Activated CD4-positive, alpha-beta memory T cell treated with anti-CD3 and anti-CD28 coated beads, Interleukin-2, amount 10 ng/mL, durations not matched to agents 7 days and 5 days (primary cell): ENCODE data around the gene FAT2. TPM values are rescaled to one million over a fixed set of nuclear protein-coding genes. Genes with fewer than 3 reads are reported as not detected.
A peak's percentile ranks its signal among the peaks of the same experiment; 100 is the strongest.

Source experiments
- CTCF ChIA-PET: fragments of 350-600 bp; sonication (Branson Sonifier 250); formaldehyde crosslinking; loops from one replicate; lab custom pipeline; 2021; ENCODE audit warnings: antibody characterized with exemption, inconsistent platforms; lab: Charles Lee
- POLR2A ChIA-PET: fragments of 350-600 bp; sonication (Branson Sonifier 250); formaldehyde crosslinking; loops from one replicate; lab custom pipeline; 2021; ENCODE audit warnings: antibody characterized with exemption; lab: Charles Lee
- DNase-seq: peaks from one replicate; pipeline ENCODE4 v3.0.0-alpha.2; 2020
- H3K27ac Mint-ChIP-seq: one replicate; pipeline ENCODE4 v1.8.0; 2021; ENCODE audit warnings: mild to moderate bottlenecking, mixed read lengths
- H3K27me3 Mint-ChIP-seq: one replicate; pipeline ENCODE4 v1.8.0; 2021; ENCODE audit warnings: mixed read lengths
- H3K36me3 Mint-ChIP-seq: one replicate; pipeline ENCODE4 v1.8.0; 2021; ENCODE audit warnings: low read depth, mixed read lengths
- H3K4me1 Mint-ChIP-seq: one replicate; pipeline ENCODE4 v1.8.0; 2021; ENCODE audit warnings: mixed read lengths
- H3K4me3 Mint-ChIP-seq: one replicate; pipeline ENCODE4 v1.8.0; 2021; ENCODE audit warnings: mild to moderate bottlenecking, mixed read lengths
- H3K9me3 Mint-ChIP-seq: one replicate; pipeline ENCODE4 v1.8.0; 2021; ENCODE audit warnings: mixed read lengths
- total RNA-seq, 2 experiments: library from RNA; stranded (reverse); gene quantifications; one replicate each; pipeline ENCODE4 v1.2.3, GENCODE V29; 2021

Gene FAT2
- total RNA-seq, 2 experiments from 2014 or later = not detected

DNA sequence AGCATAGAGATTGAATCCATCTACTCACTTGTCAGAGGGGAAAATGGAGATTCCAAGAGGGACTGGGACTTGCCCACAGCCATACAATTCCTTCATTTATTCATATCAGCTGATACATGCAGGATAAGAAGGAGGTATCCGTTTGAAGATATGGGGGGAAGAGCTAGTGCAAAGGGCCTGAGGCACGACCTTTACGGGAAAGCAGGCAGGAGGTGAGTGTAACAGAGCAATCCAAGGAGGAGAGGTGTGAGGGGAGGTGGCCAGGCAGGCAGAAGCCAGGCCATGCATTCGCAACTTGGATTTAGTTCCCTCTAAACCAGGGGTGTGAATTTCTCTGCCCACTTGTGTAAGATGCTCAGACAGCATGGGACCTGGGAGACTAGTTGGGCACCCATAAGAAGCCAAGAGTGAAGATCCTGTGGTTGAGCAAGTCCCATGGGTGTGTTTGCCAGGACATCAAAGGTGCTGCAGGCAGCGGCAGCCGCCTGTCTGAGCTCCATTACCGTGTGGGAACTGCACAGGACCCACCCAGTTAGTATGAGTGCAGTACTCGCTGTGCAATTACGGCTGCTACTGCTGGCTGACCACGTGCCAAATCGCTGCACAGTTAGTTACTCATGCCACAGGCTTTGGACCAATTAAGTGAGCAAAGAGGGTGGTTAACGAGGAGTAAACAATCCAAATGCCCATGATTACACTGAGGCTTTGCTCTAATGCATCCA, 31.4 kb upstream of the FAT2 start:
- Mint-ChIP-seq H3K4me1 (no peaks in the 10 kb centered on the region), H3K27me3 (peaks cover 13% of the 10 kb centered on the region)
- POLR2A ChIA-PET = no interaction called here

DNA sequence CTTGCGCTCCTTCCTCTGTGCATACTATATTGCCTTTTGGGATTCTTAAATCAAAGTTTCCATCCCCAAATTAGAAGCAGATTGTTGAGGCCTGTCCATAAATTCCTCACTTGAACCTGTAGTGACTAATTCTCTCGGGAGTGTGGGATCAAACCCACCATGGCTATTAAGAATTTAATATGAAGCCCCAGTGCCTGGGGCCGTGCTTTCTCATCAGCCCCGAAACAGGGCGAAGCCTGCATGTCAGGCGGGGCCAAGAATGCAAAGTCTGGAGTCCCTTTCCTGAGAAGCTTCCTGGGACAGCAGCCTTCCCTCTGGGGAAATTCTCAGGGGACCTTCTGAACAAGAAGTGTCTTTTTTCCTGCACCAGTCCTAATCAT, 29.3 kb upstream of the FAT2 start:
- POLR2A ChIA-PET = no interaction called here
- H3K36me3 Mint-ChIP-seq = no peaks in the 10 kb centered on the region
- no peak overlapping the region for H3K27ac Mint-ChIP-seq
- no peak overlapping the region for H3K4me3 Mint-ChIP-seq
- H3K27me3 Mint-ChIP-seq = peaks cover 18% of the 10 kb centered on the region
- peaks cover under 1% of the 10 kb centered on the region for H3K4me1 Mint-ChIP-seq
- DNase-seq = no peak
- H3K9me3 Mint-ChIP-seq = no peaks in the 10 kb centered on the region
- CTCF ChIA-PET = interaction anchor here (1.1 kb wide), 1 partner anchor 32 kb away, joined by 3 read pairs; no protein-coding TSS in a partner anchor

More for the DNA sequence above, 31.4 kb upstream of the FAT2 start:
- H3K36me3 Mint-ChIP-seq = no peaks in the 10 kb centered on the region
- DNase-seq = no peak
- no peaks in the 10 kb centered on the region for H3K9me3 Mint-ChIP-seq
- no peak overlapping the region for H3K27ac Mint-ChIP-seq
- CTCF ChIA-PET = no interaction called here
- no peak overlapping the region for H3K4me3 Mint-ChIP-seq

DNA sequence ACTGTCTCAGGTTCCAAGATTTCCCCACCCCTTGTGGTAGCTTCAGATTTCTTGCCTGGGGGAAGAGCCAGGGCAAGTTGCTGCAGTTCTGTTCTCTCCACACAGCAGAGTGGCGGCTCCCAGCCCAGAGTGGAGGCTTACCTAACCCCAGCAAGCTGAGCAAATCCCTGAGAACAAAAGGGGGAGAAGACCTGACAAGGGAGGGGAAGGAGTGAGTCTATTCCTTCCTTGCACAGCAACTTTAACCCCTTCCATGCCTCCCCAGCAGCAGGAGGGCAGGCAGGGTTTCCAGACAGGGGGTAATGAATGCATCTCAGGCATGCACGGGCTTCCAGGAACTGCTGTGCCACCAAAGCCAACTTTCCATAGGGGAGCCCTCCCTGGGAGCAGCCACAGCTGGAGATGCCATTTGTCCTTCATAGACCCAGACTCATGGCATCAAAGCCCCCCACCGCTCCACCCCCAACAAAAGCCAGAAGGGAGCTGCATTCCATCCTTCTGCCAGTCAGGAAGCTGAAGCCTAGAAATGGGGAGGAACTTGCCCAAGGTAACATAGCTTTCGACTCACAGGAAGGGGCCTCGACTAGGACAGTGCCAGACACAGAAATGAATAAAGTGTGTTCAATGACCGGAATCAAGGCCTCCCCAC, 28.8 kb upstream of the FAT2 start:
- Mint-ChIP-seq H3K4me3 (no peak overlapping the region), H3K36me3 (no peaks in the 10 kb centered on the region), H3K9me3 (no peaks in the 10 kb centered on the region), H3K27ac (no peak overlapping the region), H3K27me3 (peaks cover 17% of the 10 kb centered on the region), H3K4me1 (peaks cover 3% of the 10 kb centered on the region)
- ChIA-PET POLR2A (no interaction called here), CTCF (interaction anchor here (1.1 kb wide), 1 partner anchor 32 kb away, joined by 3 read pairs; no protein-coding TSS in a partner anchor)
- DNase-seq = no peak

DNA sequence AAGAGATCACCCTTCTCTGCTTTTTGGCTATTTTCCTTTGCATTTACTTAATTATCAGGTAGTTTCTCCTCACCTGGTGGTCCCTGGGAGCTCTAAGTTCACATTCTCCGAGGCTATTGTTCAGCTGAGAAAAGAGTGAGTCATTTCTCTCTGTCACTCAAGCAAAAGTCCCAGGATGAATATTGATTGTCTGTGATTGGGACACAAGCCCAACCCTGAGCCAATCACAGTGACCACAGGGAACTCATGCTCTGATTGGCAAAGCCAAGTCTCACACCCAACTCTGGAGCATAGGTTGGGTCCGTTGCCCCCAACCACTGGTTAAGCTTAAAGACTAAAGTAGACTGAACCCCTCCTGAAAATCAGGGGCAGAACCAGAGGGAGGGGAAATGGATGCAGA, 27.8 kb upstream of the FAT2 start:
- DNase-seq = no peak
- peaks cover 10% of the 10 kb centered on the region for H3K27me3 Mint-ChIP-seq
- no peaks in the 10 kb centered on the region for H3K36me3 Mint-ChIP-seq
- ChIA-PET CTCF (no interaction called here), POLR2A (no interaction called here)
- H3K27ac Mint-ChIP-seq = no peak overlapping the region
- peaks cover 3% of the 10 kb centered on the region for H3K4me1 Mint-ChIP-seq
- H3K9me3 Mint-ChIP-seq = no peaks in the 10 kb centered on the region
- H3K4me3 Mint-ChIP-seq = no peak overlapping the region

DNA sequence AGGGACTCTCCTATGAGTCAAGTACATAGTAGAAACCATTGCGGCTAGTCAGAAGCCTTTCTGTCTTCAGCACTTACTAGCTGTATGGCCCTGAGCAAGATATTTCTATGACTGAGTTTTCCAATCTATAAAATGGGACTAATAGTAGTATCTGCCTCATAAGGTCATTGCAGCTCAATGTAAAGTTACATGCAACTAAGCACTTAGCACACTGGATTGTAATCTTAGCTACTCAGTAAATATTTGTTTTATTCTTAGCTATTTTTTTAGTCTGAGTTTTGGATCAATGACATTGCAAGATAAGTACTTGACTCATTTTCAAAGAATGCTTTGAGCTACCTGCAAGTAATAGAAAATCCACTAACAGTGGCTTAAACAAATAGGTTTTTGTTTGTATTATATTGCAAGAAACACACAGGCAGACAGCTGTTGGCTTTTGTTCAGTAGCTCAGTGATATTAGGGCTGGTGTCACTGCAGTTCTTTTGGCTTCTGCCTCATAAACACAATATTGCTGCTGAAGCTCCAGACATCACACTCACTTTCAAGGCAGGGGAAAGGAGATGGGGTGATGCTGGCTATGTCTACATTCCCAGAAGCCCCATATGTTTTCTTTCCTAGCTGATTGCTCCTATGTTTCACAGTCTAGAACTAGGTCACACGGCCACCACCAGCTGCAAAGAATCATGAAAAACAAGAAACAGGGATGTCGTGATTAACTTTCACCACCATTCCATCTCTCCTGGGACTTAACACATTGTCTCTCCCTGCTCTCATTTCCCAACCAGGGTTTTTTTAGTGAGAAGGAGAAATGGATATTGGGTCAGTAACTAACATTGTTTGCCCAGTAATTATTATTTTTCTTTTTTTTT, 26.9 kb upstream of the FAT2 start:
- no peaks in the 10 kb centered on the region for H3K9me3 Mint-ChIP-seq
- POLR2A ChIA-PET = no interaction called here

DNA sequence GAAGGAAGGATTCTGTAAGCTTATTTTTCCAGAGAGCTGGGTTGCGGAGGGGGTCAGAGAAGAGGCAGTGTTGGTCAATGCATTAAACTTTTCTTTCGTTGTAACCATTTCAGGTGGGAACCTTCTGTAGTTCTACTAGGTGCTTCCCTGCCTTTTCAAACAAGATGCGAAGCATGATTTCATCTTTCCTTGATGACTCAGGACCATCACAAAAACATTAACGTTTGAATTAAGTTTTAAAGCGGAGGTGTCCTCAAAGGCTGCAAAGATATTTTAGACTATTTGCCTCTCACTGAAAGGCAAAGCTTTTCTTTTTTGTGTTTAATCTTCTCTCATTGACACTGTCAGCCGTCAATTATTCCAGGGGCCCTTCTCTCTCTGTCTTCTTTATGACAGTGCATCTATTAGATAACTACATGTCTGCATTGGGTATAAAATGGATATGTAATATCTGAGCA, 26.3 kb upstream of the FAT2 start:
- DNase-seq = no peak
- ChIA-PET POLR2A (no interaction called here), CTCF (no interaction called here)
- Mint-ChIP-seq H3K36me3 (no peaks in the 10 kb centered on the region), H3K4me3 (no peak overlapping the region), H3K9me3 (no peaks in the 10 kb centered on the region), H3K27ac (no peak overlapping the region), H3K4me1 (peaks cover 16% of the 10 kb centered on the region), H3K27me3 (peaks cover 10% of the 10 kb centered on the region)

More for the DNA sequence above, 26.9 kb upstream of the FAT2 start:
- Mint-ChIP-seq H3K4me3 (no peak overlapping the region), H3K4me1 (peaks cover 11% of the 10 kb centered on the region), H3K36me3 (no peaks in the 10 kb centered on the region), H3K27me3 (peaks cover 10% of the 10 kb centered on the region), H3K27ac (no peak overlapping the region)
- no peak for DNase-seq
- CTCF ChIA-PET = no interaction called here

DNA sequence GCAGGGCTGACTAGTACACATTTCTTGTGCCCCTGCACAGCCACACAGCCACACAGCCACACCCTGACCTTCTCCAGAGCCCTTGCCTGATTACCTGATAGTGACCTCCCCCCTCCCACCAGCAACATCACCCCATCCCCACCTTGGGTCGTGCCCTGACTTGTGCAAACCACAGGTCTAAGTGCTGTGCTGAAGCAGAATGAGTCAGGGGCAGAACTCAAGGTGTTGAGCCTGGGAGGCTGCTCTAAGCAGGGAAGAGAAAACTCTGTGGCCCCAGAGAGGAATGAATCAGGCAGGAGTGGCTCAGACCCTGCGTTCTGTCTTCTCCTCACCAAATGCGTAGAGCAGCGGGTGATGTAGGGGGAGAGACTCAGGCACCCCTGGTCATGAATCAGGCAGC, 24.3 kb upstream of the FAT2 start:
- no peak for DNase-seq
- no peak overlapping the region for H3K4me3 Mint-ChIP-seq
- ChIA-PET CTCF (no interaction called here), POLR2A (no interaction called here)
- H3K9me3 Mint-ChIP-seq = no peaks in the 10 kb centered on the region
- H3K36me3 Mint-ChIP-seq = no peaks in the 10 kb centered on the region
- peaks cover 21% of the 10 kb centered on the region for H3K4me1 Mint-ChIP-seq
- peaks cover 4% of the 10 kb centered on the region for H3K27me3 Mint-ChIP-seq
- no peak overlapping the region for H3K27ac Mint-ChIP-seq

DNA sequence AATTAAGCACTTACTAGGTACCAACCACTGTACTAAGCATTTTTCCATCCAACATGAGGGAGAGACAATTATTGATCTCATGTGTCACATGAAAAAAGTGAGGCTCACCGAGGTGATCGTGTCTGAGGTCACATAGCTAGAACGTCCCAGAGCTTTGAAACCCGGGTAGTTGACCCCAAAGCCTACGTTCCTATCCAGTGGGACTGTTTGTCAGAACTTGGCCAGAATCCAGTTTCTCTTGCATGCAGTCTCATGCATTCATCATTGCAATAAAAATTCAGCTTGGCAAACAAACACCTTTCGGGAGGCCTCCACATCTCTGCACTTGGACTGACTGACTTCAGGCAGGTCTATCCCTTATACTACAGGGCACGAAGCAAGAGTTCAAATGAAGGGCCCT, 23.4 kb upstream of the FAT2 start:
- Mint-ChIP-seq H3K27ac (no peak overlapping the region), H3K9me3 (no peaks in the 10 kb centered on the region), H3K27me3 (peaks cover 10% of the 10 kb centered on the region), H3K4me3 (no peak overlapping the region), H3K4me1 (peaks cover 21% of the 10 kb centered on the region), H3K36me3 (no peaks in the 10 kb centered on the region)
- no peak for DNase-seq
- CTCF ChIA-PET = no interaction called here
- POLR2A ChIA-PET = no interaction called here

DNA sequence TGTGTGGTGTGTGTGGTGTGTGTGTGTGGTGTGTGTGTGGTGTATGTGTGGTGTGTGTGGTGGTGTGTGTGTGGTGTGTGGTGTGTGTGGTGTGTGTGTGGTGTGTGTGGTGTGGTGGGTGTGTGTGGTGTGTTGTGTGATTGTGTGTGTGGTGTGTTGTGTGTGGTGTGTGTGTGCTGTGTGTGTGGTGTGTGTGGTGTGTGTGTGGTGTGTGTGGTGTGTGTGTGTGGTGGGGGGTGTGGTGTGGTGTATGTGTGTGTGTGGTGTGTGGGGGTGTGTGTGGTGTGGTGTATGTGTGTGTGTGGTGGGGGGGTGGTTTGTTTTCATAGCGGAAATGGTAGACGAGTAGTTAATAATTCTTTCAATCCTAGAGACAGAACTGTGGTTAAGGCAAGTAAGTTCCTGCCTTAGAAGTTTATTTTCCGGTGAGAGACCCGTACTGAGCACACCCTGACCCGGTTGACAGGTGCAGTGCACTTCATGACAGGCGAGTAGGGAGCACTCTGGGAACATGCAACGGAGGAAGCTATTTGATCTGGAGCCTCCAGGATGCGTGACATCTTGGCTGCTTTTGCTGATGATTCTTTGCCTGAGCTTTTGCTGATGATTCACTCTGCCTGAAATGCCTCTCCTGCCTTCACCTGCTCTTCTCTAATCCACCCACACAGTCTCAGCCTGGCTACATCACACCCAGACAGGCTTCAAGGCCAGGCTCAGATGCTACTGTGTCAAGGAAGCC, 21.7 kb upstream of the FAT2 start:
- Mint-ChIP-seq H3K27me3 (peaks cover 10% of the 10 kb centered on the region), H3K4me1 (peaks cover 21% of the 10 kb centered on the region), H3K27ac (peak overlapping the region; percentile 42), H3K36me3 (no peaks in the 10 kb centered on the region), H3K9me3 (no peaks in the 10 kb centered on the region), H3K4me3 (no peak overlapping the region)
- DNase-seq = peak; percentile 33
- CTCF ChIA-PET = interaction anchor here (1.1 to 1.7 kb wide), 2 partner anchors 39 to 45 kb away, joined by 3 to 5 read pairs; no protein-coding TSS in a partner anchor
- POLR2A ChIA-PET = no interaction called here

DNA sequence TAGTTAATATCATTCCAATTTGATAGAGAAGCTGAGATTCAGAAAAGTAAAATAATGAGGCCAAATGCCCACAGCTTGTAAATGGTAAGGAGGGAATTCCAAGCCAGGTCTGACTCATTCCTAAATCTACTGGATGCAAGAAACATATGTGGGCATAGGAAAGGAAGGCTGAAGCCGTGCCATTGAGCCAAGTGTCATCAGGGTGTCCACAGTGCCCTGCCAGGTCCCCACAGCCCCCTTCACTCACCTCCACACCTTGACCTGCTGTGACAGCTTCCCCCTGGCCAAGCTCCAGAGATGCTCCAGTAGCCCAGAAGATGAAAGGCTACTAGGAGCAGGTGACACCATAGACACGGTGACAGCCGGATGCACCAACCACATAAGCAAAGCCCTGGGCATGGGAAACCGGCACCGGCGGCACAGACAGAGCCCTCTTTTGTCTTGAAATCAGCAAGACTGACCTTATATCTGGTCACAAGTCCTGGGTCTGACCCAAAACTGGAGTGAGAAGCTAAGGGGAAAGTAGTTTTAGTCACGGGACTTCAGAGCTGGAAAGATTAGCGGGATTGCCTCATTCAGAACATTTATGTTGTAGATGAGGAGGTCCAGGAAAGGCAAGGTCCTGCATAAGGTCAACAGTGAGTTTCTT, 20.1 kb upstream of the FAT2 start:
- Mint-ChIP-seq H3K4me1 (peaks cover 21% of the 10 kb centered on the region), H3K9me3 (no peaks in the 10 kb centered on the region), H3K27ac (no peak overlapping the region), H3K4me3 (no peak overlapping the region), H3K36me3 (no peaks in the 10 kb centered on the region), H3K27me3 (peaks cover 6% of the 10 kb centered on the region)
- ChIA-PET POLR2A (no interaction called here), CTCF (interaction anchor here (1.4 kb wide), 1 partner anchor 41 kb away, joined by 5 read pairs; no protein-coding TSS in a partner anchor)
- no peak for DNase-seq

DNA sequence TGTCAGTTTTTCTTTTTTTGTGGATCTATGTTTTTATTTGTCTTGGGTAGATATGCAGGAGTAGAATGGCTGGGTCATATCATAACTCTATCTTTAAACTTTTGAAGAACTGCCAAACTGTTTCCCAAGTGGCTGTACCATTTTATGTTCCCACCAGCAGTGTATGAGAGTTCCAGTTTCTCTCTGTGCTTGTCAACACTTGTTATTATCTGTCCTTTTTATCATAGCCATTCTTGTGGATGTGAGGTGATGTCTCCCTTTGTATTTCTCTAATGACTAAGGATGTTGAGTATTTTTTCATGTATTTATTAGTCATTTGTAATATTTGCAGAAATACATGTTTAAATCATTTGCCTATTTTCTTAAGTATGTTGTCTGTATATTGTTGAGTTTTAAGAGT, 17.4 kb upstream of the FAT2 start:
- POLR2A ChIA-PET = no interaction called here
- no peak overlapping the region for H3K4me3 Mint-ChIP-seq
- no peak for DNase-seq
- CTCF ChIA-PET = no interaction called here
- H3K27ac Mint-ChIP-seq = no peak overlapping the region
- H3K27me3 Mint-ChIP-seq = peaks cover 13% of the 10 kb centered on the region
- H3K9me3 Mint-ChIP-seq = no peaks in the 10 kb centered on the region
- H3K36me3 Mint-ChIP-seq = no peaks in the 10 kb centered on the region
- H3K4me1 Mint-ChIP-seq = peaks cover 15% of the 10 kb centered on the region

DNA sequence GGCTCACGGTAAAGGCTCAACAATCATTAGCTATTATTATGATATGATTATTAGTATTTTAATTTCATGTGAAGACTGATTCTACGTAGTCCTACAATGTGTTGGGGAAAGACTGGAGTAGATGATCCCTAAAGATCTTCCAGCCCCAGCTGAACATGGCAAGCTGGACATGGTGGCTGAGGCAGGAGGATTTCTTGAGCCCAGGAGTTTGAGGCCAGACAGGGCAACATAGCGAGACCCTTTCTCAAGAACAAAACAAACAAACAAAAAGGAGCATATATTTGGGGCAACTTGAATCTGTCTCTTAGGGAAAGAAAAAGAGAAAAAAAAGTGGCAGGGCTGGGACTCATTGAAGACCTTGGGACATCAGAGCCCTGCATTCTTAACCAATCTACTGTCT, 16.2 kb upstream of the FAT2 start:
- ChIA-PET CTCF (interaction anchor here (1.6 kb wide), 1 partner anchor 45 kb away, joined by 3 read pairs; no protein-coding TSS in a partner anchor), POLR2A (no interaction called here)
- Mint-ChIP-seq H3K27ac (no peak overlapping the region), H3K27me3 (peaks cover 13% of the 10 kb centered on the region), H3K36me3 (no peaks in the 10 kb centered on the region), H3K4me3 (no peak overlapping the region), H3K9me3 (no peaks in the 10 kb centered on the region), H3K4me1 (peaks cover 4% of the 10 kb centered on the region)
- DNase-seq = no peak
